Stimulated activated CD4-positive, alpha-beta T cell treated with anti-CD3 and anti-CD28 coated beads, TNF-alpha, amount 100 ng/mL, for 48 hours (primary cell): Measurements from ENCODE around the gene RNGTT.
"Not testable (repeated sequence)": the region's sequence is repeated elsewhere in the genome, so short reads cannot be mapped to it uniquely, and the experiment has no call there.

ENCODE experiments used
- DNase-seq, 3 donors: peaks; one replicate each; pipeline ENCODE4 v3.0.0-alpha.2; 2020; ENCODE audit warnings: low read depth in 3 of 3

RNGTT gene

DNA sequence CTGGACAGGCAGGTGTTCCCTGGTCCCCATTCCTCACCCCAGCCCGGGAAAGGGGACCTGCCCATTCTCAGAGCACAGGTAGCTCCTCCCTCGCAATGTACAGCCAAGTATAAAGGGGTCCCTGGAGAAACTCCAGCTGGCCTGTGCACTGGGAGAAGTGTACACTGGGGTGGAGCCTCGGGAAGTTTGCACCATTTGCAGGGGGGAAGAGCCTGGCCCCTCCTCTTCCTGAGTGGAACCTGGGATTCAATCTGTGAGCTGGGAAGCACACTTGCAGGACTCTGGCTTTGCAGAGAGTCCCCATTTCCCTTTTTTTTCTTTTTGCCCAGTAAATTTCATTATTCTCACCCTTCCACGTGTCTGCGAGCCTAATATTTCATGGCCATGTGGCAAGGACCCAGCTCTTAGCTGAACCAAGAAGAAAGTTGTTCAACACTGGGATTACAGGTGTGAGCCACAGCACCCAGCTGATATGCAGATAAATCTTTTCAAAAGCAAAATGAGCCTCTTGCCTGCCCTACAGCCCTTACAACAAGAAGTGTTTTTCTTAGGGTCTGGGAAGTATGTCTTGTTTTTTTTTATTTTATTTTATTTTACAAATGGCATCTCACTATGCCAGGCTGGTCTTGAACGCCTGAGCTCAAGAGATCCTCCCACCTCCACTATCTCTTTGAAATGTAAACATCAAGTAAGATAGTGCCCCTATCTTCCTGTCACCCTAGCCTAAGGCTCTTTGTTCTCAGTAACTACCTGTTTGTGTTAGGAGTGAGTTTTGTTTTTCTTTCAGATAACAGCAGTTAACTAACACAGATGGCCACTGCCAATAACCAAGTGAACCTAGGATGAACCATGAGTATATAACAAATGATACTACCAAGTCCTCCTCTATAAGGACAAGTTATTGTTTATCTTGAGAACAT, 9.3 kb upstream of the RNGTT start:
- no peak for DNase-seq

- no peak for DNase-seq
Measured at GRCh38 chr6:88970301-88970700, 6.9 kb upstream of the RNGTT start.

GRCh38 chr6:88969255-88969654, 5.8 kb upstream of the RNGTT start:
- DNase-seq: not testable (repeated sequence)

DNA sequence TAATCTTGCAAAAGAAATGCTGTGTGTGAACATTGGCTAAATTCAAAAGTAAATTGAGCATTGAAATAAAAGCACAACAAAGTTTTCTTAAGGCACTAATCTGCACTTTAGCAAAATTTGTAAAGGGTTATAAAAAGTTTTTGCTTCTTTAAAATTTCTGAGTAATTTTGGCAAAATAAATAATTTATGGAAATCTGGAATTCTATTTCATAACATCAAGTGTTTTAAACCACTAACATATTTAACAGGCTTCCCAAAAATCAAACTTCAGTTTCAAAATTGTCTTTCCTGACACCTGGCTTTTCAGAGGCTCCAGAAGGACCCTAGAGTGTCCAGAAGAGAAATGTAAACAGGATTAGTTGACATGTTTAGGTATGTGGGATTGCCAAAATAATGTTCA, 4.5 kb upstream of the RNGTT start:
- DNase-seq: no peak

- no peak for DNase-seq
Measured at GRCh38 chr6:88965691-88966090, 2.3 kb upstream of the RNGTT start.

- no peak for DNase-seq
Measured at GRCh38 chr6:88964509-88964908, 1.1 kb upstream of the RNGTT start.

GRCh38 chr6:88958842-88959241, 4.6 kb downstream of the RNGTT start:
- DNase-seq: no peak

GRCh38 chr6:88953550-88954386, 9.7 kb downstream of the RNGTT start:
- no peak for DNase-seq

DNA sequence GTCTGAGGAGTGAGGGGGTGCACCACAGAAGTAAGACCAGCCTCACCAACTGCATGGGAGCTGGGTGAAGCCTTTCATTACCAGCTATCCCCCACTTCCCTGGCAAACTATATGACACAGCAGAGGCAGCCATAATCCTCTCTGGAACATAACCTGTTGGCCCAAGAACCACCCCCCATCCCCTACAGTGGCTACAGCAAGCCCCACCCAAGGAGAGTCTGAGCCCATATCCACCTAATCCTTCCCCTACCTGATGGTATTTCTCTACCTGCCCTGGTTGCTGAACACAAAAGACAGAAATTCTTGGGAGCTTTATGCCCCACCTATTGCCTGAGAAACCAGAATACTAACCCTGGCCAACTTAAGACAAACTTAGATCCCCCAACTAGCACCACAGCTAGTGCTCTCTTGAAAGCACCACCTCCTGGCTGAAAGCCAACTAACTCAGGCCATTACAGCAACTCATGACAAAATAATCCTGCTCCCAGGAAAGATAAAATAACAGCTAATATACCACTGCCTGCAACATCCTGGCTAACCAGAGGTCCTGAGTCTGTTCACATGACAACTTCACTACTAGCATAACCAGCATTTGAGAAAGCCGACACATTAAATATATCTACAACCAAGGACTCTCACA, 11.2 kb downstream of the RNGTT start:
- DNase-seq: no peak

- DNase-seq: no peak
Measured at GRCh38 chr6:88945415-88946008, 17.9 kb downstream of the RNGTT start.

DNA sequence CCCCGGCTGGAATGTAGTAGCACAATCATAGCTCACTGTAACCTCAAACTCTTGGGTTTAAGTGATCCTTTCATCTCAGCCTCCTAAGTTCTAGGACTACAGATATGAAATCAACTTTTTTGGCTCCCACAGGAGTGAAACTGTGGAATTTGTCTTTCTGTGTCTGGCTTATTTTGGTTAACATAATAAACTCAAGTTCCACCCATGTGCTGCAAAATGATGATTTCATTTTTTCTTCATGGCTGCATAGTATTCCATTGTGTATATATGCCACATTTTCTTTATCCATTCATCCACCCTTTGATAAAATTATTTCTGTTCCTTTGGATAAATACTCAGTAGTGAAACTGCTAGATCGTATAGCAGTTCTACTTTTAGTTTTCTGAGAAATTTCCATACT, 29.9 kb downstream of the RNGTT start:
- DNase-seq: no peak

DNA sequence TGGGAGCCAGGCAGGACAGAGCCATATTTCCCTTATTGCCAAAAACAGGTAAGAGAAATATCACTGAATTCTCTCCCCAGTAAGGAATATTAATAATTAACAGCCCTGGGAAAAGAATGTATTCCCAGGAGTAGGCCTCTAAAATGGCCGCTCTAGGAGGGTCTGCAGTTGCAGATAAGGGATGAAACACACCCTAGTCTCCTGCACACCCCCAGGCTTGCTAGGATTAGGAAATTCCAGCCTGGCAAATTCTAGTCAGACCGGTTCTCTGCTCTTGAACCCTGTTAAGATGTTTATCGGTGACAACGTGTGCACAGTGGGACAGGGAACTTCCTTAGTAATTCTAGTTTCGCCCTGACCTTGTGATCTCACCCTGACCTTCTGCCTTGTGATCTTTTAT, 31.4 kb downstream of the RNGTT start:
- not testable (repeated sequence) for DNase-seq

DNA sequence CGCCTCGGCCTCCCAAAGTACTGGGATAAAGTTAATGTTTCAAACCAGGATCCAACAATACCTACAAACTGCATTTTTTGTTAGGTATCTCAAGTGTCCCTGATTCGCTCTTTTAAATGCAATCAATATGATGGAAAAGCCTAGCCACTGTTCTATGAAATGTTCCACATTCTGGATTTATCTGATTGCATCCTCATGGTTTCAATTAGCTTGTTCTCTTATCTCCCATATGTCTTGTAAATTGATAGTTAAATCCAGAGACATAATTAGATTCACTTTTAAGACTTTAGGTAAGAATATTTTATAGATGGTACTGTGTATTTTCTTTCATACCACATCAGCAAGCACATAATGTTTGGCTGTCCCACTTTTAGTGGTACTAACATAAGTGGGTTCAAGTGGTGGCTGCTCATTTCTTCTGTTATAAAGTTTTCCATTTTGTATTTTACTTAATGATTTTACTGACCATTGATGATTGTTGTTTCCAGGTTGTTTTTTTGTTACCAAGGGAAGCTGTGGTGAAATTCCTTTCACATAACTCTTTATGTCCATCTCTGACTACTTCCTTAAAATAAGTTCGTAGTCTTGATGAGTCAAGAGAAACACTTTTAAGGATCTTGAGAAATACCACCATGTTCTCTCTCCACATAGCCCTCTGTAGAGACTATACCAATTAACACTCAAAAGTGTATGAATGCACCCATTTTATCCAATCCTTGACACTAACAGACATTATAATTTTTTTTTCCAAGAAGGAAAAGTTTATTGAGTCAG, 40.5 kb downstream of the RNGTT start:
- no peak for DNase-seq

- no peak for DNase-seq
Measured at GRCh38 chr6:88921734-88922133, 41.7 kb downstream of the RNGTT start.

- DNase-seq: no peak
Measured at GRCh38 chr6:88920774-88921733, 42.4 kb downstream of the RNGTT start.

- DNase-seq: no peak
Measured at GRCh38 chr6:88920088-88920487, 43.3 kb downstream of the RNGTT start.

GRCh38 chr6:88919032-88919431, 44.4 kb downstream of the RNGTT start:
- DNase-seq: no peak

DNA sequence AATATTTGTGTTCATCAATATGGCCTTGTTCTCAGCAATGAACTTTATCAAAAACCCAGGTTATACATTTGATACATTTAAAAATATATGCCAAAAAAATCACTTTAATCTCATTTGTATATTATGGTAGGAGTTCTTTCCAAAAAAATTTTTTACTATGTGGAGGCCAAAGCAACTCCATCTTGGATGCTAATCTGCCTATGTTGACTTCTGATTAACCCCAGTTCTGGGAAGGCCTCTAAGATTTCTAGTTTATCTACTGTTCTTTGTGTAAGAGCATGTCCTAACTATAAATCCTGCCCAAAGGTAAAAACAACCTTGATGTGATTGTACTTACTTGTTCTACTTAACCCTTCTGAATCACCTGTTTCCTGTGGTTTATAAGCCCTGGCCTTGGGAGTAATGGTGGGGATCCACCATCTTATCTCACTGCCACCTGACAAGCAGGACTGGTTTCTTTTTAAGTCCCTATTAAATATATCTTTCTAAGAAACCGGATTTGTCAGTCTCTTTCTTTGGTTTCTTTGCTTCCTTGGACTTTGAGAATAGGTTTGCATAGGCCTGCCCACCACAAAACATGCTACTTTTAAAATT, 46.7 kb downstream of the RNGTT start:
- DNase-seq: no peak

- no peak for DNase-seq
Measured at GRCh38 chr6:88914895-88915598, 48.4 kb downstream of the RNGTT start.
